Tibial nerve (tissue), 4 donors: ENCODE data around the gene BTAF1.

ENCODE experiments used
- CTCF ChIP-seq, 5 experiments: fragments of 200-600 bp in 3 of 5; fragments of 450-650 bp in 2 of 5; sonication (generic) in 3 of 5; IDR thresholded peaks; one replicate each; pipeline ENCODE4 v1.5.1; 2016 to 2019; ENCODE audit warnings: antibody characterized with exemption in 5 of 5, mild to moderate bottlenecking in 3 of 5, moderate library complexity in 2 of 5
- EP300 ChIP-seq, 2 donors: sonication (generic); formaldehyde crosslinking; IDR thresholded peaks; one replicate each; pipeline ENCODE4 v1.6.1; 2017; ENCODE audit warnings: antibody characterized with exemption in 2 of 2, mild to moderate bottlenecking in 1 of 2
- POLR2A ChIP-seq, 2 donors: fragments of 450-650 bp; IDR thresholded peaks; one replicate each; pipeline ENCODE4 v1.6.1; 2017; ENCODE audit warnings: antibody characterized with exemption in 2 of 2, mild to moderate bottlenecking in 2 of 2, moderate library complexity in 2 of 2

- TF ChIP-seq POLR2A (IDR thresholded peaks at IDR 0.05) (no peak), CTCF (IDR thresholded peaks at IDR 0.05) (no peak), EP300 (IDR thresholded peaks at IDR 0.05) (no peak)
Observed at GRCh38 chr10:92009445-92009844, 85.9 kb downstream of the BTAF1 start.
